ENCODE data around the gene GLIPR1L2. TPM values are rescaled to one million over a fixed set of nuclear protein-coding genes. Genes with fewer than 3 reads are reported as not detected.

Gene GLIPR1L2
- total RNA-seq, 2 experiments from 2014 or later = 0.44 to 0.56 TPM

GRCh38 chr12:75366629-75367028, 24.3 kb upstream of the GLIPR1L2 start:
- TF ChIP-seq CTCF (IDR thresholded peaks at IDR 0.05) = no peak
- Histone ChIP-seq H3K27me3 (ENCODE audit: control insufficient read depth in 1 of 2, insufficient read depth in 2 of 2, low read length in 2 of 2) (no peaks in the 10 kb centered on the region), H3K9me3 (ENCODE audit: control insufficient read depth in 1 of 2, insufficient read depth in 1 of 2, low read length in 2 of 2) (no peaks in the 10 kb centered on the region), H3K4me1 (ENCODE audit: insufficient read depth, low read length) (no peaks in the 10 kb centered on the region), H3K4me3 (ENCODE audit: low read length) (no peak overlapping the region), H3K36me3 (ENCODE audit: insufficient read depth, low read length) (no peaks in the 10 kb centered on the region), H3K27ac (ENCODE audit: low read depth in 1 of 2, low read length in 2 of 2) (no peak overlapping the region)
- DNase-seq (no peak), ATAC-seq (ENCODE audit: poor library complexity) (no peak)
- no peaks in the 10 kb centered on the region for H3K9me3 Mint-ChIP-seq
- H3K27ac Mint-ChIP-seq = no peak overlapping the region
- no peaks in the 10 kb centered on the region for H3K4me1 Mint-ChIP-seq (ENCODE audit: low read depth)
- H3K4me3 Mint-ChIP-seq = no peak overlapping the region
- POLR2A ChIA-PET = no interaction called here
- CTCF ChIA-PET = no interaction called here
- H3K36me3 Mint-ChIP-seq (ENCODE audit: low read depth) = no peaks in the 10 kb centered on the region
- intact Hi-C loops (cut with DNase I, micrococcal nuclease) = no loop called here
- no peaks in the 10 kb centered on the region for H3K27me3 Mint-ChIP-seq

GRCh38 chr12:75374971-75375370, 15.9 kb upstream of the GLIPR1L2 start:
- Mint-ChIP-seq H3K4me1 (ENCODE audit: low read depth) (no peaks in the 10 kb centered on the region), H3K27ac (no peak overlapping the region), H3K4me3 (no peak overlapping the region), H3K36me3 (ENCODE audit: low read depth) (no peaks in the 10 kb centered on the region), H3K27me3 (no peaks in the 10 kb centered on the region), H3K9me3 (no peaks in the 10 kb centered on the region)
- Histone ChIP-seq H3K27ac (ENCODE audit: low read depth in 1 of 2, low read length in 2 of 2) (no peak overlapping the region), H3K27me3 (ENCODE audit: control insufficient read depth in 1 of 2, insufficient read depth in 2 of 2, low read length in 2 of 2) (no peaks in the 10 kb centered on the region), H3K9me3 (ENCODE audit: control insufficient read depth in 1 of 2, insufficient read depth in 1 of 2, low read length in 2 of 2) (no peaks in the 10 kb centered on the region), H3K4me1 (ENCODE audit: insufficient read depth, low read length) (no peaks in the 10 kb centered on the region), H3K4me3 (ENCODE audit: low read length) (no peak overlapping the region), H3K36me3 (ENCODE audit: insufficient read depth, low read length) (no peaks in the 10 kb centered on the region)
- no peak for TF ChIP-seq CTCF (IDR thresholded peaks at IDR 0.05)
- ChIA-PET CTCF (no interaction called here), POLR2A (no interaction called here)
- ATAC-seq (ENCODE audit: poor library complexity) = no peak
- DNase-seq = no peak
- intact Hi-C loops (cut with DNase I, micrococcal nuclease) = no loop called here

GRCh38 chr12:75378354-75378753, 12.5 kb upstream of the GLIPR1L2 start:
- DNase-seq (no peak), ATAC-seq (ENCODE audit: poor library complexity) (no peak)
- ChIA-PET POLR2A (no interaction called here), CTCF (no interaction called here)
- Histone ChIP-seq H3K36me3 (ENCODE audit: insufficient read depth, low read length) (no peaks in the 10 kb centered on the region), H3K4me3 (ENCODE audit: low read length) (no peak overlapping the region), H3K4me1 (ENCODE audit: insufficient read depth, low read length) (no peaks in the 10 kb centered on the region), H3K27me3 (ENCODE audit: control insufficient read depth in 1 of 2, insufficient read depth in 2 of 2, low read length in 2 of 2) (no peaks in the 10 kb centered on the region), H3K9me3 (ENCODE audit: control insufficient read depth in 1 of 2, insufficient read depth in 1 of 2, low read length in 2 of 2) (no peaks in the 10 kb centered on the region), H3K27ac (ENCODE audit: low read depth in 1 of 2, low read length in 2 of 2) (no peak overlapping the region)
- no peaks in the 10 kb centered on the region for H3K27me3 Mint-ChIP-seq
- no peak for TF ChIP-seq CTCF (IDR thresholded peaks at IDR 0.05)
- H3K4me1 Mint-ChIP-seq (ENCODE audit: low read depth) = no peaks in the 10 kb centered on the region
- H3K9me3 Mint-ChIP-seq = no peaks in the 10 kb centered on the region
- no peaks in the 10 kb centered on the region for H3K36me3 Mint-ChIP-seq (ENCODE audit: low read depth)
- H3K4me3 Mint-ChIP-seq = no peak overlapping the region
- intact Hi-C loops (cut with DNase I, micrococcal nuclease) = no loop called here
- H3K27ac Mint-ChIP-seq = no peak overlapping the region
